Activated CD4-positive, alpha-beta T cell treated with anti-CD3 and anti-CD28 coated beads for 1 hour (primary cell): Measurements from ENCODE around the gene SUN3.
"Not testable (repeated sequence)": the region's sequence is repeated elsewhere in the genome, so short reads cannot be mapped to it uniquely, and the experiment has no call there.

Experiments used
- DNase-seq: peaks from one replicate; pipeline ENCODE4 v3.0.0-alpha.2; 2020

SUN3 gene

GRCh38 chr7:48025624-48026023 lies 3.3 kb downstream of the SUN3 start:
- no peak for DNase-seq

DNA sequence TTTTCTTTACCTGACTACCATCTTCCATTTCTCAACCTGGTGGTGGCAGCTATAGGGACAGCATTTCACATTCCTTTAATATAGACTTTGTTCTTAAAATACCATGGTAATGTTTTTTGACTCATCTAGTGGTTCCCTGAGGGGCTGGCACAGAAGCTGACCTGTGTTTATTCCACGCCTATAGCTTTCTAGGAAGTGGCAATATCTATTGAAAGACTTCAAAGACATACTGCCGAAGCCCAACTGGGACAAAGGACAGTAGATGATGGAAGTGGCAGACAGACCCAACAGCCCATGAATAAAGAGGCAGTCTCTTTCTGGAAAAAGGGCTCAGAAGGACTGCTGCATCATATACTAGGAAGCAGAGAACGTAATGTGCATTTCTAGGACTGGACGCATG lies 11.2 kb downstream of the SUN3 start:
- no peak for DNase-seq

GRCh38 chr7:48016641-48017040 lies 12.3 kb downstream of the SUN3 start:
- no peak for DNase-seq

DNA sequence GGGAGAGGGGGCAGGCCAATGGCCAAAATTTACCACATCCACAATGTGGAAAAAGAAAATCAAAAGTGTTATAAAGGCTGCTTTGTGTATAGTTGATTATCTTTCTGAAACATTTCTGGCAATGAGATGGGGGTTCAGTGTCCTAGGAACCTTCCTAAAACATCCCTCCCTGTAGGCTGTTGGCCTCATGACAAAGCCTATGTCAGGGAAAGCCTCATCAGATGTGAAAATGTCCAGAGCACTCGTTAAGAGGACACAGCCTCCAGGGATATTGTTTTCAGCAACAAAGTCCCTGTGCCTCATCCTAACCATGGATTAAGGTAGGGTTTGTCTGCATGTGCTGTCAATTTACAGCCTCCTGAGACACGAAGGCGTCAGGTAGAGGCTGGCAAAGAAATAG lies 17.0 kb downstream of the SUN3 start:
- no peak for DNase-seq

DNA sequence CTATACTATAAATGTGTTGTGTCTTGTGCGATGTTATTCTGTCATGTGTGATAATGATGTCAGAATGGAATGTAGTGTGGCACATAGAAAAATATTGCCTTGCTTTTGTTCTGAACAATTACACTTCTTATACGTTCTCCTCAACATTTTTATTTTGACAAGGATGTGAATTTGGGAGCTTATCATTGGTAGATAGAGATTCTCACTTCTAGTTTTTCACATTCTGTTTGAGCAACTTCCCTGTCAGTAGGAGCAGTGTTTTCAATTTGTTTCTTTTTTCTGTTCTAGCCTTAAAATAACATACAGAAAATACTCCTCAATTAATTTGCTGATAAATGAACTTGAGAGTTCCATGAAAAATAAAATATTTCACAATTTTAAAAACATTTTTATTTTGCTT lies 17.6 kb downstream of the SUN3 start:
- no peak for DNase-seq

DNA sequence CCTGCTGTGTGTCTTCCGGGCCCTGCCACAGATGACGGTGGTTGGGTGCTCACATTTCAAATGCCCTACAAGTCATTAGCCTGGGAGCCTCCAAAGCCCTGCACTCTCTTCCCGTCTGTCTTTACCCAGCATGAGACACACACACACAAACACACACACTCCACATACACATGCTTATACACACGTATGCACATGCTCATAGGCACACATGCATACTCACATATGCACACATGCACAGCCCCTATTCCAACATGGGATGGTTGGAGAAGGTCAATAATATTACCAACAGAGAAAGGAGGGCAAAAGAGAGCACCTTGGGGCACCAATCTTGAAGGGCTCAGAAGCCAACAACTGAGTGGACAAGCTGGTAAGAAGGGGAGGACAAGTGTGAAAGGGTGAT lies 19.0 kb downstream of the SUN3 start:
- no peak for DNase-seq

- no peak for DNase-seq
These were observed 19.6 kb downstream of the SUN3 start for GRCh38 chr7:48009257-48009656.

DNA sequence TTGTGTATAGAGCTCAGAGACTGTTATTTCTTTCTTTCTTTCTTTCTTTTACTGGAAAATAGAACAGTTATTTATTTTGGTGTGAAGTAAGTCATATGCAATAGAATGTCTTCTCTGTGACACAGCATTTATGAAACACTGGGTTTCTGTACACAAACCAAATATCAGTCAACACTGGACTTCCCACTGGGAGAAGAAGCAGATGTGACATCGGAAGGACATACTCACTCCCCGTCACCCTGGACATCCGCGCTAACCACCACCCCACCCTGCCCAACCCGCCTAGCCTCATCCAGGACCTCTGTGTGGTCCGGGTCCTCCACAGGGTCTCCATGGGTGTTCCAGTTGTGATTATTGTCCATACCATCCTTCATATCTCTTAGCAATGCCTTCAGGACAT lies 22.0 kb downstream of the SUN3 start:
- no peak for DNase-seq

- DNase-seq = no peak
These were observed 24.3 kb downstream of the SUN3 start for GRCh38 chr7:48004638-48005037.

DNA sequence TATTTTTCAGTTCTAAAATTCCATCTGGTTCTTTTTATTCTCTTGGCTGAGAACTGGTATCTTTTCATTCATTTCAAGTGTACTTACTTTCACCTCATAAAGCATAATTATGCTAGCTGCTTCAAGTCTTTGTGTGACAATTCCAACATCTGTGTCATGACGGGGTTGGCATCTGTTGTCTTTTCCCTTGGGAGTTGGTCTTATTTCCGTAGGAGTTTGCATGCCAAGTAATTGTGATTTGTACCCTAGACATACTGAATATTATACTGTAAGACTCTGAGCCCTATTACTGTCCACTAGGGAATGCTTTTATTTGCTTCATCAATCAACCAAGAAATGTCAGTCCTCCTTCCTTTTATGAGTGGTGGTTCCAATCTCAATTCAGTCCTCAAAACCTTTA lies 24.9 kb downstream of the SUN3 start:
- no peak for DNase-seq

- DNase-seq = not testable (repeated sequence)
These were observed 28.7 kb downstream of the SUN3 start for GRCh38 chr7:48000164-48000563.

- no peak for DNase-seq
These were observed 29.5 kb downstream of the SUN3 start for GRCh38 chr7:47999413-47999812.

DNA sequence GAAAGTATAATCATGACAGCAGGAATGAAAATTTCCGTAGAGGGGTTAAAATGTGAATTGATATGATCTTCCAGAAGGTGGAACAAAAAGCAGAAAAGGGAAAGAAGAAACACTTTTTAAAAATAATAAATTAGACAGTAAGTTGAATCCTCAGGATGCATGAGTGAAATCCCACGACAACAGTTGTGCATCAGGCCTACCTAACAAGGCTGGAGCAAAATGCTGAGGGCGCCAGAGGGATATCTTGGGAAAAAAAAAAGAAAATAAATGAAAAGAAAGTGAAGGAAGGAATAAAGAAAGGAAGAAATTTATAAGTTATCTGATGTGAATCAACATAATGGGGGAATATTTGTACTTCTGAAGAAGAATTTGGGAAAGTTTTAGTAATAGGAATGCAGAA lies 36.5 kb downstream of the SUN3 start:
- no peak for DNase-seq

GRCh38 chr7:47991741-47992311 lies 37.1 kb downstream of the SUN3 start:
- peak; percentile 76 for DNase-seq

DNA sequence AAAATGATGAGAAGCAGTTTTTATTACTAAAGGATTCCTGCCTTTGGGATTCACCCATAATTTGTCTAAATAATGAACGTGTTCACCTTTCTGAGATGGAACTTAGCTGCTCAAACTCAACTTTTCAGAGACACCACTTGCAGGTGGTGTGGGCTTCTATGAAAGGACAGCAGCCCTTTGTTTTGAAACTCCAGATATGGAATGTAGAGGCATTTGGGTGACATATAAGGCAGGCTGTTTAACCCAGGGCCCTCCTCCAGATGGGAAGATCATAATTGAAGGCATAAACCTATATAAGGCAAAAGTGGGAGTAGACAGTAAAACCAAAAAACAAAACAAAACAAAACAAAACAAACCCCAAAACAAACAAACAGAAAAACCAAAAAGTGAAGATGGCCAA lies 37.6 kb downstream of the SUN3 start:
- no peak for DNase-seq

GRCh38 chr7:47990592-47990991 lies 38.3 kb downstream of the SUN3 start:
- DNase-seq = no peak

GRCh38 chr7:47989607-47990400 lies 39.1 kb downstream of the SUN3 start:
- not testable (repeated sequence) for DNase-seq

GRCh38 chr7:47988496-47989386 lies 40.2 kb downstream of the SUN3 start:
- no peak for DNase-seq

GRCh38 chr7:47982610-47983009 lies 46.3 kb downstream of the SUN3 start:
- no peak for DNase-seq

GRCh38 chr7:47980648-47981047 lies 48.3 kb downstream of the SUN3 start:
- not testable (repeated sequence) for DNase-seq

DNA sequence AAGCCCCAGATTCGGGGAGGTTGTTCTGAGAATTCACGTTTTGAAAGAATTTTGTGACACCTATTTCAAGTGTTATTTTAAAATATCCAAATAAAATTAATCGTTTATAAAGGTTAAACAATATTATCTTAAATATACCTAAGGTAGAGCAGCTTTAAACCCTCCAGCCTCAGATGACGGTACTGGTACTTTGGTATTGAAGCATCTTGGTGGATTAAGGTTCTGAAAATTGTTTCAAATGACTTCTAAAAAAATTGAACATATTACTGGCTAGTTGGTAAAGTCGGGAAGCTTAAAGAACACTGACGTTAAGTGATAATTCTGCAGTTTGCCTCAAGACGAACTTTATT lies 49.1 kb downstream of the SUN3 start:
- DNase-seq = no peak

GRCh38 chr7:47979145-47979831 lies 49.6 kb downstream of the SUN3 start, which contains the start of gene HUS1:
Gene HUS1 (minus strand): TSS chr7:47979615. CDS start chr7:47979519, 96 bp downstream.
- peak; percentile 88 for DNase-seq

DNA sequence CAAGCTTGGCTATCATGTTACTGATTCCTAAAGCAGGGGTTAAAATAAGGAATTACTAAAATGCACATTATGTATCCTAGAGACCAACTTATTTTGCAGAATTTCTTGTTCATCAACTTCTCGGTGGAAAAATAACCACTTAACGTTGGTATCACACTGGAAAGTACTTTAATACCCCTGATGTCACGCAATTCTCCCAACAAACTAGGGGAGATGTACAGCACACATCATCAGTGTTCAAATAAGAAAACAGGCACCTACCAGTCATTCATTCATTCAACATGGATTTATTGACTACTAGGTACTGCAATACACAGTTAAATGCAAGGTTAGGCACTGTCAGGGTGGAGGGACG lies 50.1 kb downstream of the SUN3 start:
- no peak for DNase-seq
